ENCODE data around the gene NPC1.

The NPC1 gene

GRCh38 chr18:23585897-23586248 is 433 bp downstream of the NPC1 start:
- in situ Hi-C loops (cut with MboI; ENCODE audit: low sequenced_read_pairs, unreplicated experiment) = loop anchor here (10.0 kb wide), 1 partner anchor 71 kb away; no protein-coding TSS in a partner anchor
- no peak for DNase-seq (ENCODE audit: low spot score)
- no peak for TF ChIP-seq CTCF (IDR thresholded peaks at IDR 0.05; ENCODE audit: borderline replicate concordance, control extremely low read depth, extremely low read depth, insufficient read depth, missing control alignments)

- in situ Hi-C loops (cut with MboI; ENCODE audit: low sequenced_read_pairs, unreplicated experiment) = loop anchor here (10.0 kb wide), 1 partner anchor 70 kb away; no protein-coding TSS in a partner anchor
- TF ChIP-seq CTCF (IDR thresholded peaks at IDR 0.05; ENCODE audit: borderline replicate concordance, control extremely low read depth, extremely low read depth, insufficient read depth, missing control alignments) = no peak
- peak; percentile 35 for DNase-seq (ENCODE audit: low spot score)
Measured at GRCh38 chr18:23585007-23585871, 1.1 kb downstream of the NPC1 start.

GRCh38 chr18:23584019-23584983 is 2.0 kb downstream of the NPC1 start:
- no peak for TF ChIP-seq CTCF (IDR thresholded peaks at IDR 0.05; ENCODE audit: borderline replicate concordance, control extremely low read depth, extremely low read depth, insufficient read depth, missing control alignments)
- in situ Hi-C loops (cut with MboI; ENCODE audit: low sequenced_read_pairs, unreplicated experiment) = loop anchor here (10.0 kb wide), 1 partner anchor 70 kb away; no protein-coding TSS in a partner anchor
- DNase-seq (ENCODE audit: low spot score) = no peak

GRCh38 chr18:23583071-23583865 is 3.0 kb downstream of the NPC1 start:
- in situ Hi-C loops (cut with MboI; ENCODE audit: low sequenced_read_pairs, unreplicated experiment) = loop anchor here (10.0 kb wide), 1 partner anchor 68 kb away; no protein-coding TSS in a partner anchor
- no peak for DNase-seq (ENCODE audit: low spot score)
- no peak for TF ChIP-seq CTCF (IDR thresholded peaks at IDR 0.05; ENCODE audit: borderline replicate concordance, control extremely low read depth, extremely low read depth, insufficient read depth, missing control alignments)

GRCh38 chr18:23580677-23581367 is 5.5 kb downstream of the NPC1 start:
- no peak for TF ChIP-seq CTCF (IDR thresholded peaks at IDR 0.05; ENCODE audit: borderline replicate concordance, control extremely low read depth, extremely low read depth, insufficient read depth, missing control alignments)
- DNase-seq (ENCODE audit: low spot score) = no peak
- in situ Hi-C loops (cut with MboI; ENCODE audit: low sequenced_read_pairs, unreplicated experiment) = loop anchor here (10.0 kb wide), 1 partner anchor 66 kb away; no protein-coding TSS in a partner anchor

Measured in GM13976 (cell line).